Measurements from ENCODE around the gene EDN3. TPM values are rescaled to one million over a fixed set of nuclear protein-coding genes. Genes with fewer than 3 reads are reported as not detected.
"Not testable (repeated sequence)": the region's sequence is repeated elsewhere in the genome, so short reads cannot be mapped to it uniquely, and the experiment has no call there.

Gene EDN3
- total and polyA plus RNA-seq, 2 donors (not counting 1 experiment from before 2014, with no cell fraction given) = not detected

DNA sequence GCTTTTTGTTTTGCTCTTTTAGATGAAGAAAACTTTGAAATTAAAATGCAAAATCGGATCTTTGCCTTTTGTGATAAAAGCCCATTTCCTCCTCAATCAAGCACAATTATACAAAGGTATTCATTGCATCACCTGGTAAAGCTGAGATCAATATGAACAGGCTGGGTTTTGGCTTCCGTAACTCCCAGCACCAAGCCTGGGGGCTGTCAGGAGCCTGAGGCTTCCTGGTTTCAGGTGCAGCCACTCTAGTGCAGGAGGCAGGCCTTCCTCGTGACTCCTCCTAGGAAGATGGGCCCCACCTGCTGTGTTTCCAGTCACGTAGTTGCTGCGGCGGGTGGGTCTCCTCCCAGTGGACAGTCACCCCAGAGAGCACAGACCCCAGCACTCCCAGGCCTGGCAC is 54.0 kb downstream of the EDN3 start:
- H3K79me2 ChIP-seq (ENCODE audit: control insufficient read depth, insufficient read depth, low read length) = no peaks in the 10 kb centered on the region
- no peak overlapping the region for H3K27ac ChIP-seq (ENCODE audit: insufficient read depth, low read length)
- H3K9ac ChIP-seq (ENCODE audit: insufficient read depth, low read length) = no peak overlapping the region
- TF ChIP-seq EZH2 (IDR thresholded peaks at IDR 0.05; ENCODE audit: low read length, missing control alignments) (no peak), CTCF (conservative IDR thresholded peaks at IDR 0.05 in 1 of 2, IDR thresholded peaks at IDR 0.05 in 1 of 2; ENCODE audit: low read depth in 1 of 2, low read length in 2 of 2) (no peak)
- no peak overlapping the region for H3K4me2 ChIP-seq (ENCODE audit: extremely low read depth, insufficient read depth, low read length)
- no peaks in the 10 kb centered on the region for H3K9me3 ChIP-seq (ENCODE audit: control insufficient read depth, insufficient read depth, low read depth, low read length)
- DNase-seq (ENCODE audit: low read depth in 2 of 2) = no peak
- no peak overlapping the region for H2AFZ ChIP-seq (ENCODE audit: low read length)
- no peak overlapping the region for H3K4me3 ChIP-seq (replicated peaks in 1 of 4; ENCODE audit: control extremely low read depth in 1 of 4, insufficient read depth in 1 of 4, low read depth in 3 of 4, low read length in 4 of 4)
- H3K4me1 ChIP-seq (ENCODE audit: control insufficient read depth, extremely low read depth, insufficient read depth, low read length) = no peaks in the 10 kb centered on the region
- H4K20me1 ChIP-seq (ENCODE audit: control insufficient read depth, extremely low read depth, insufficient read depth, low read length) = no peaks in the 10 kb centered on the region
- no peaks in the 10 kb centered on the region for H3K36me3 ChIP-seq (ENCODE audit: control insufficient read depth, insufficient read depth, low read length)
- no peaks in the 10 kb centered on the region for H3K27me3 ChIP-seq (ENCODE audit: control insufficient read depth, insufficient read depth, low read length)

- Histone ChIP-seq H3K9me3 (ENCODE audit: control insufficient read depth, insufficient read depth, low read depth, low read length) (no peaks in the 10 kb centered on the region), H3K4me2 (ENCODE audit: extremely low read depth, insufficient read depth, low read length) (no peak overlapping the region), H3K36me3 (ENCODE audit: control insufficient read depth, insufficient read depth, low read length) (no peaks in the 10 kb centered on the region), H4K20me1 (ENCODE audit: control insufficient read depth, extremely low read depth, insufficient read depth, low read length) (no peaks in the 10 kb centered on the region), H3K79me2 (ENCODE audit: control insufficient read depth, insufficient read depth, low read length) (no peaks in the 10 kb centered on the region), H3K27ac (ENCODE audit: insufficient read depth, low read length) (no peak overlapping the region), H3K9ac (ENCODE audit: insufficient read depth, low read length) (no peak overlapping the region), H2AFZ (ENCODE audit: low read length) (no peak overlapping the region), H3K4me1 (ENCODE audit: control insufficient read depth, extremely low read depth, insufficient read depth, low read length) (no peaks in the 10 kb centered on the region), H3K27me3 (ENCODE audit: control insufficient read depth, insufficient read depth, low read length) (no peaks in the 10 kb centered on the region), H3K4me3 (replicated peaks in 1 of 4; ENCODE audit: control extremely low read depth in 1 of 4, insufficient read depth in 1 of 4, low read depth in 3 of 4, low read length in 4 of 4) (no peak overlapping the region)
- TF ChIP-seq CTCF (conservative IDR thresholded peaks at IDR 0.05 in 1 of 2, IDR thresholded peaks at IDR 0.05 in 1 of 2; ENCODE audit: low read depth in 1 of 2, low read length in 2 of 2) = no peak
- no peak for TF ChIP-seq EZH2 (IDR thresholded peaks at IDR 0.05; ENCODE audit: low read length, missing control alignments)
- DNase-seq (ENCODE audit: low read depth in 2 of 2) = no peak
Measured at GRCh38 chr20:59355242-59355641, 54.8 kb downstream of the EDN3 start.

DNA sequence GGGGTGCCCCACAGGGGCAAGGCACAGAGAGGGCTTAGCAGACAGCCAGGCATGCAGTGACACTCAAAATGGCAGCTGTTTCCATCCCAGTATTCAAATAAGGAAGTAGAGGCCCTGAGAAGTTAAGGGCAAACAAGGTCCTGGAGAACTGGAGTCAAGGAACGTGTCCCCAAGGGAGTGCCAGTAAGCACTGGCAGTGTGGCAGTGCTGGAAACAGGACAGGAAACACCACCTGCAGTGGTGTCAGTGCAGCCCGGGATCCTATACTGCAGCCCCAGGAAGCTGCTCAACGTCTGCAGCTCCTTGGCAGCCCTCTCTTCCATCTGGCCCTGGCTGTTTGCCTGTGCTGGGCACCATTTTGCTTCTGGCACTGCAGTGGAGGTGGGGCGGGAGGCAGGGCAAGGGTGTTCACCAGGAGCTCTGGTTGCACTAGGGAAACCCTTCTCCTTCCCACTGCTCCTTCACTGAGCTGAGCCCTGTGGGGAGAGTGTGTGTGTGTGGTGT is 56.3 kb downstream of the EDN3 start:
- TF ChIP-seq CTCF (conservative IDR thresholded peaks at IDR 0.05 in 1 of 2, IDR thresholded peaks at IDR 0.05 in 1 of 2; ENCODE audit: low read depth in 1 of 2, low read length in 2 of 2) (no peak), EZH2 (IDR thresholded peaks at IDR 0.05; ENCODE audit: low read length, missing control alignments) (no peak)
- no peak overlapping the region for H2AFZ ChIP-seq (ENCODE audit: low read length)
- no peak overlapping the region for H3K9ac ChIP-seq (ENCODE audit: insufficient read depth, low read length)
- H3K36me3 ChIP-seq (ENCODE audit: control insufficient read depth, insufficient read depth, low read length) = no peaks in the 10 kb centered on the region
- H4K20me1 ChIP-seq (ENCODE audit: control insufficient read depth, extremely low read depth, insufficient read depth, low read length) = no peaks in the 10 kb centered on the region
- no peak for DNase-seq (ENCODE audit: low read depth in 2 of 2)
- H3K4me2 ChIP-seq (ENCODE audit: extremely low read depth, insufficient read depth, low read length) = no peak overlapping the region
- no peaks in the 10 kb centered on the region for H3K4me1 ChIP-seq (ENCODE audit: control insufficient read depth, extremely low read depth, insufficient read depth, low read length)
- H3K27ac ChIP-seq (ENCODE audit: insufficient read depth, low read length) = no peak overlapping the region
- no peaks in the 10 kb centered on the region for H3K27me3 ChIP-seq (ENCODE audit: control insufficient read depth, insufficient read depth, low read length)
- H3K9me3 ChIP-seq (ENCODE audit: control insufficient read depth, insufficient read depth, low read depth, low read length) = no peaks in the 10 kb centered on the region
- H3K4me3 ChIP-seq (replicated peaks in 1 of 4; ENCODE audit: control extremely low read depth in 1 of 4, insufficient read depth in 1 of 4, low read depth in 3 of 4, low read length in 4 of 4) = no peak overlapping the region
- H3K79me2 ChIP-seq (ENCODE audit: control insufficient read depth, insufficient read depth, low read length) = no peaks in the 10 kb centered on the region

DNA sequence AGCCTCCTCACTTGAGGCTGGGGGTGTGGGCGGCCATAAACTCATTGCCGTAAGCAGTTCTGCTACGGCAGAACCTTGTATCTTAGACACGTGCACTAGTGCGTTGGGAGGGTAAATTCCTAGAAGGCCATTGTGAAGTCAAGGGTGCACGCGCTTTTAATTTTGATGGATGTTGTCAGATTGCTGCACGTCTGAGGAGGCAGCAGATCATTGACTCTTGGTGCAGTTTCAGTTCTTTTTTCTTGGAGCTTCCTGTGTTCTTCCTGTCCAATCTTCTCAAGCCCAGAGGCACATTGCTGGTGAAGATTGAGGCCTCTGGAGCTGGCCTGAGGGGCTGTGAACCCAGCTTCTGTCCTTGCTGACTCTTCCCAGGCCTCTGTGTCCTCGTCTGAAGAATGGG is 58.4 kb downstream of the EDN3 start:
- H3K9me3 ChIP-seq (ENCODE audit: control insufficient read depth, insufficient read depth, low read depth, low read length); H3K27ac ChIP-seq (ENCODE audit: insufficient read depth, low read length); DNase-seq (ENCODE audit: low read depth in 2 of 2); H3K27me3 ChIP-seq (ENCODE audit: control insufficient read depth, insufficient read depth, low read length); H3K36me3 ChIP-seq (ENCODE audit: control insufficient read depth, insufficient read depth, low read length); H2AFZ ChIP-seq (ENCODE audit: low read length); H3K4me3 ChIP-seq (replicated peaks in 1 of 4; ENCODE audit: control extremely low read depth in 1 of 4, insufficient read depth in 1 of 4, low read depth in 3 of 4, low read length in 4 of 4); H4K20me1 ChIP-seq (ENCODE audit: control insufficient read depth, extremely low read depth, insufficient read depth, low read length); H3K4me2 ChIP-seq (ENCODE audit: extremely low read depth, insufficient read depth, low read length); H3K4me1 ChIP-seq (ENCODE audit: control insufficient read depth, extremely low read depth, insufficient read depth, low read length); H3K79me2 ChIP-seq (ENCODE audit: control insufficient read depth, insufficient read depth, low read length); H3K9ac ChIP-seq (ENCODE audit: insufficient read depth, low read length): not testable (repeated sequence)

All from fibroblast of lung (primary cell).